Activated CD4-positive, alpha-beta T cell treated with anti-CD3 and anti-CD28 coated beads, Interleukin-2, amount 10 ng/mL, durations not matched to agents 24 days and 14 days (primary cell): Measurements from ENCODE around the gene USP46. TPM values are rescaled to one million over a fixed set of nuclear protein-coding genes. Genes with fewer than 3 reads are reported as not detected.

ENCODE experiments used
- total RNA-seq: library from RNA; stranded (reverse); gene quantifications from 2 replicates; pipeline ENCODE4 v1.2.3, GENCODE V29; 2022

The USP46 gene
- total RNA-seq, 1 donor from 2014 or later: 8.4 TPM

Other genes with a start within 250 kb of the USP46 start
- 0.56 TPM in 1 of 2 replicates, not detected in the other for gene ERVMER34-1, start 92.1 kb upstream of the USP46 start, total RNA-seq
- gene RASL11B, start 203.0 kb upstream of the USP46 start, total RNA-seq: 2.0 and 2.2 TPM in 2 replicates